ENCODE data around the gene NFASC. TPM values are rescaled to one million over a fixed set of nuclear protein-coding genes. Genes with fewer than 3 reads are reported as not detected.

NFASC gene
- total RNA-seq, 2 donors from 2014 or later: 27.7 to 45.9 TPM

DNA sequence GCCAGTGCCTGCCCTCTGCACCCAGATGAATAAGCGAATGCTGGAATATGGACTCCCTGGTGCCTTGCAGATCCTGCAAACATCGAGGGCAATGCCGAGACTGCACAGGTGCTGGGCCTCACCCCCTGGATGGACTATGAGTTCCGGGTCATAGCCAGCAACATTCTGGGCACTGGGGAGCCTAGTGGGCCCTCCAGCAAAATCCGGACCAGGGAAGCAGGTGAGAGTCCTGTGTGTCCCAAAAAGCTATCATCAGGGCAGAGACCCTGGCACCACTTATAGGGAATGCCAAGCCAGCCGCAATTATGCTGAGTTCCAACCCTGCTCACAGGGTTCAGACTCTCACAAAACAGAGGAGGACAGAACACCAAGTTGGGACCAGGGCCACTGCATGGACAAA, 196.4 kb downstream of the NFASC start:
- Histone ChIP-seq H3K4me1 (ENCODE audit: control insufficient read depth, insufficient read depth, low read length) (no peaks in the 10 kb centered on the region), H3K27ac (ENCODE audit: low read depth, low read length) (no peak overlapping the region), H3K9ac (ENCODE audit: extremely low read depth, low read length, poor library complexity, severe bottlenecking) (no peak overlapping the region), H3K36me3 (ENCODE audit: control insufficient read depth, insufficient read depth, low read length) (no peaks in the 10 kb centered on the region), H3K27me3 (ENCODE audit: control insufficient read depth, insufficient read depth, low read length, poor library complexity, severe bottlenecking) (no peaks in the 10 kb centered on the region), H3K9me3 (ENCODE audit: control insufficient read depth, low read length) (no peaks in the 10 kb centered on the region), H3K4me3 (ENCODE audit: low read length) (no peak overlapping the region)
- Mint-ChIP-seq H3K27ac (no peak overlapping the region), H3K27me3 (ENCODE audit: insufficient read depth) (no peaks in the 10 kb centered on the region), H3K4me1 (no peaks in the 10 kb centered on the region), H3K36me3 (ENCODE audit: low read depth) (no peaks in the 10 kb centered on the region), H3K9me3 (no peaks in the 10 kb centered on the region), H3K4me3 (no peak overlapping the region)
- WGBS, 2 experiments (ENCODE audit: insufficient coverage in 1 of 2, insufficient read length in 1 of 2): 91 to 96% methylated on average over 4 to 6 of the region's 6 CpGs
- DNase-seq: no peak
- TF ChIP-seq, protein P1, sequence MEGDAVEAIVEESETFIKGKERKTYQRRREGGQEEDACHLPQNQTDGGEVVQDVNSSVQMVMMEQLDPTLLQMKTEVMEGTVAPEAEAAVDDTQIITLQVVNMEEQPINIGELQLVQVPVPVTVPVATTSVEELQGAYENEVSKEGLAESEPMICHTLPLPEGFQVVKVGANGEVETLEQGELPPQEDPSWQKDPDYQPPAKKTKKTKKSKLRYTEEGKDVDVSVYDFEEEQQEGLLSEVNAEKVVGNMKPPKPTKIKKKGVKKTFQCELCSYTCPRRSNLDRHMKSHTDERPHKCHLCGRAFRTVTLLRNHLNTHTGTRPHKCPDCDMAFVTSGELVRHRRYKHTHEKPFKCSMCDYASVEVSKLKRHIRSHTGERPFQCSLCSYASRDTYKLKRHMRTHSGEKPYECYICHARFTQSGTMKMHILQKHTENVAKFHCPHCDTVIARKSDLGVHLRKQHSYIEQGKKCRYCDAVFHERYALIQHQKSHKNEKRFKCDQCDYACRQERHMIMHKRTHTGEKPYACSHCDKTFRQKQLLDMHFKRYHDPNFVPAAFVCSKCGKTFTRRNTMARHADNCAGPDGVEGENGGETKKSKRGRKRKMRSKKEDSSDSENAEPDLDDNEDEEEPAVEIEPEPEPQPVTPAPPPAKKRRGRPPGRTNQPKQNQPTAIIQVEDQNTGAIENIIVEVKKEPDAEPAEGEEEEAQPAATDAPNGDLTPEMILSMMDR (conservative IDR thresholded peaks at IDR 0.05): no peak

DNA sequence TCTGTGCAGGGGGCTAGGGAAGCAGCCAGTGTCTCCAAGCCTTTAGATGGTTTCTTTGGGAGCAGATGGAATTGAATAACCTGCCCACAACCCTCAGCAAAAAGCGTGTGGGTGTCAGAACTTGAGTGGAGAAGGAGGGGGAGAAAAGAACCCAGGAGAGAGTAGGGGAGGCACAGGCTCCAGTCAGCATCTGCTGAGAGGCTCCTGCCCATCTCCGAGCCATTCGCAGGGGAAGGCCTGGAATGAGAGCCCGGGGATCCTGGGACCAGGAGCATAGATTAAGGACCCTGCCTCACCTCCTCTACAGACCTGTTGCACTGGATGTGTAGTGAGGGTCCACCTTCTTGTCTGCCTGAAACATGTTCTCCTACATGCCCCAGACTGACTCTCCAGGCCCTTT, 197.3 kb downstream of the NFASC start:
- no peaks in the 10 kb centered on the region for H3K27me3 Mint-ChIP-seq (ENCODE audit: insufficient read depth)
- no peaks in the 10 kb centered on the region for H3K4me1 Mint-ChIP-seq
- Histone ChIP-seq H3K4me1 (ENCODE audit: control insufficient read depth, insufficient read depth, low read length) (no peaks in the 10 kb centered on the region), H3K27me3 (ENCODE audit: control insufficient read depth, insufficient read depth, low read length, poor library complexity, severe bottlenecking) (no peaks in the 10 kb centered on the region), H3K36me3 (ENCODE audit: control insufficient read depth, insufficient read depth, low read length) (no peaks in the 10 kb centered on the region), H3K9ac (ENCODE audit: extremely low read depth, low read length, poor library complexity, severe bottlenecking) (no peak overlapping the region), H3K27ac (ENCODE audit: low read depth, low read length) (no peak overlapping the region), H3K9me3 (ENCODE audit: control insufficient read depth, low read length) (no peaks in the 10 kb centered on the region), H3K4me3 (ENCODE audit: low read length) (no peak overlapping the region)
- TF ChIP-seq, protein P1 (conservative IDR thresholded peaks at IDR 0.05): no peak
- DNase-seq: no peak
- no peaks in the 10 kb centered on the region for H3K9me3 Mint-ChIP-seq
- no peaks in the 10 kb centered on the region for H3K36me3 Mint-ChIP-seq (ENCODE audit: low read depth)
- 95% methylated on average over 4 of the region's 4 CpGs; no CpG with 5 or more reads in 1 of the 2 experiments for WGBS, 2 experiments (ENCODE audit: insufficient coverage in 1 of 2, insufficient read length in 1 of 2)
- no peak overlapping the region for H3K4me3 Mint-ChIP-seq
- H3K27ac Mint-ChIP-seq: no peak overlapping the region

DNA sequence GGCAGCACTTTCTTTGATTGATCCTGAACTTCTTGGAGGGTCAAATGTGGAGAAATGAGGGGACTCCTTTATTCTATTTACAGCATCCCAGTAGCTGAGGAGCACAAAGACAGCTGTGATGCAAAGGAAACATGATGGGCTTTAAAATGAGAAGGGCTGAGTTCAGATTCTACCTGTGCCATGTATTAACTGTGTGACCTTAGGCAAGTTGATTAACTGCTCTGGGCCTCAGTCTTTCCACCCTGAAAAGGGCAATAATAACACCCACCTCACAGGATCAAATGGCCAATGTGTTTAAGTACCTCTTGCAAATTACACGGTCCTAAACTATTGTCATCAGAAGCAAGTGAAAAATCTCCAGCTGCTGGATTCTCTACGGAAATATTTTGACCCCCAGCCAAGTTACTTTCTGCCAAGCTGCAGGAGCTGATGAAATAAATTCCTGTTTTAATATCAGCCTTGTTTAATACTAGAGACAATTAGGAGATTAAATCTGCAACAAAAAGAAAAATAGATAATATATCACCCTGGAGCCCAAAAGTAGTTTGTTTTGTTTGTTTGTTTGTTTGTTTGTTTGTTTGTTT, 197.9 kb downstream of the NFASC start:
- no peak overlapping the region for H3K27ac ChIP-seq (ENCODE audit: low read depth, low read length)
- Mint-ChIP-seq H3K4me3 (no peak overlapping the region), H3K36me3 (ENCODE audit: low read depth) (no peaks in the 10 kb centered on the region), H3K27me3 (ENCODE audit: insufficient read depth) (no peaks in the 10 kb centered on the region), H3K9me3 (no peaks in the 10 kb centered on the region), H3K27ac (no peak overlapping the region), H3K4me1 (no peaks in the 10 kb centered on the region)
- H3K27me3 ChIP-seq (ENCODE audit: control insufficient read depth, insufficient read depth, low read length, poor library complexity, severe bottlenecking): no peaks in the 10 kb centered on the region
- DNase-seq: no peak
- H3K4me1 ChIP-seq (ENCODE audit: control insufficient read depth, insufficient read depth, low read length): no peaks in the 10 kb centered on the region
- H3K36me3 ChIP-seq (ENCODE audit: control insufficient read depth, insufficient read depth, low read length): no peaks in the 10 kb centered on the region
- H3K9me3 ChIP-seq (ENCODE audit: control insufficient read depth, low read length): no peaks in the 10 kb centered on the region
- TF ChIP-seq, protein P1 (conservative IDR thresholded peaks at IDR 0.05): no peak
- no peak overlapping the region for H3K9ac ChIP-seq (ENCODE audit: extremely low read depth, low read length, poor library complexity, severe bottlenecking)
- no peak overlapping the region for H3K4me3 ChIP-seq (ENCODE audit: low read length)
- 69 to 90% methylated on average over 2 of the region's 2 CpGs for WGBS, 2 experiments (ENCODE audit: insufficient coverage in 1 of 2, insufficient read length in 1 of 2)
